Activated CD4-positive, alpha-beta memory T cell treated with anti-CD3 and anti-CD28 coated beads, Interleukin-2, amount 10 ng/mL, durations not matched to agents 7 days and 5 days (primary cell): ENCODE measurements around the gene CATSPERD. TPM values are rescaled to one million over a fixed set of nuclear protein-coding genes. Genes with fewer than 3 reads are reported as not detected.
A peak's percentile ranks its signal among the peaks of the same experiment; 100 is the strongest.

Experiments
- CTCF ChIA-PET: fragments of 350-600 bp; sonication (Branson Sonifier 250); formaldehyde crosslinking; loops from one replicate; lab custom pipeline; 2021; ENCODE audit warnings: antibody characterized with exemption, inconsistent platforms; lab: Charles Lee
- POLR2A ChIA-PET: fragments of 350-600 bp; sonication (Branson Sonifier 250); formaldehyde crosslinking; loops from one replicate; lab custom pipeline; 2021; ENCODE audit warnings: antibody characterized with exemption; lab: Charles Lee
- DNase-seq: peaks from one replicate; pipeline ENCODE4 v3.0.0-alpha.2; 2020
- H3K27ac Mint-ChIP-seq: one replicate; pipeline ENCODE4 v1.8.0; 2021; ENCODE audit warnings: mild to moderate bottlenecking, mixed read lengths
- H3K27me3 Mint-ChIP-seq: one replicate; pipeline ENCODE4 v1.8.0; 2021; ENCODE audit warnings: mixed read lengths
- H3K36me3 Mint-ChIP-seq: one replicate; pipeline ENCODE4 v1.8.0; 2021; ENCODE audit warnings: low read depth, mixed read lengths
- H3K4me1 Mint-ChIP-seq: one replicate; pipeline ENCODE4 v1.8.0; 2021; ENCODE audit warnings: mixed read lengths
- H3K4me3 Mint-ChIP-seq: one replicate; pipeline ENCODE4 v1.8.0; 2021; ENCODE audit warnings: mild to moderate bottlenecking, mixed read lengths
- H3K9me3 Mint-ChIP-seq: one replicate; pipeline ENCODE4 v1.8.0; 2021; ENCODE audit warnings: mixed read lengths
- total RNA-seq, 2 experiments: library from RNA; stranded (reverse); gene quantifications; one replicate each; pipeline ENCODE4 v1.2.3, GENCODE V29; 2021

Gene CATSPERD
- total RNA-seq, 2 experiments from 2014 or later = not detected

- CTCF ChIA-PET = no interaction called here
- H3K4me1 Mint-ChIP-seq = peaks cover 23% of the 10 kb centered on the region
Measured at GRCh38 chr19:5801796-5802619, 81.6 kb downstream of the CATSPERD start.

GRCh38 chr19:5803441-5803751 is 83.0 kb downstream of the CATSPERD start:
- Mint-ChIP-seq H3K4me1 (peaks cover 23% of the 10 kb centered on the region), H3K9me3 (no peaks in the 10 kb centered on the region), H3K27me3 (peaks cover 38% of the 10 kb centered on the region), H3K36me3 (no peaks in the 10 kb centered on the region), H3K4me3 (peak overlapping the region; percentile 63), H3K27ac (no peak overlapping the region)
- POLR2A ChIA-PET = interaction anchor here (1.1 to 2.3 kb wide), 4 partner anchors 19 to 219 kb away, joined by 4 to 30 read pairs (median 14); partner anchors contain the start of genes NDUFA11 and VMAC
- DNase-seq = no peak
- CTCF ChIA-PET = interaction anchor here (0.6 to 2.3 kb wide), 42 partner anchors 8 to 892 kb away, joined by 3 to 58 read pairs (median 5); partner anchors contain the start of genes CATSPERD, CLPP, DUS3L and FUT6

More at GRCh38 chr19:5801796-5802619, 81.6 kb downstream of the CATSPERD start:
- POLR2A ChIA-PET = no interaction called here
- DNase-seq = no peak
- no peak overlapping the region for H3K4me3 Mint-ChIP-seq
- H3K27me3 Mint-ChIP-seq = peaks cover 33% of the 10 kb centered on the region
- H3K27ac Mint-ChIP-seq = no peak overlapping the region
- H3K36me3 Mint-ChIP-seq = no peaks in the 10 kb centered on the region
- no peaks in the 10 kb centered on the region for H3K9me3 Mint-ChIP-seq

- Mint-ChIP-seq H3K27ac (no peak overlapping the region), H3K4me1 (peaks cover 23% of the 10 kb centered on the region), H3K36me3 (no peaks in the 10 kb centered on the region), H3K27me3 (peaks cover 38% of the 10 kb centered on the region), H3K9me3 (no peaks in the 10 kb centered on the region), H3K4me3 (peak overlapping the region; percentile 63)
- ChIA-PET CTCF (interaction anchor here (0.5 to 2.3 kb wide), 52 partner anchors 8 to 893 kb away, joined by 3 to 58 read pairs (median 4); partner anchors contain the start of genes ALKBH7, CATSPERD, CLPP and DUS3L), POLR2A (interaction anchor here (0.9 to 2.3 kb wide), 6 partner anchors 8 to 218 kb away, joined by 3 to 30 read pairs (median 4); partner anchors contain the start of genes NDUFA11 and VMAC)
- DNase-seq = peak; percentile 94
Measured at GRCh38 chr19:5803752-5804515, 83.5 kb downstream of the CATSPERD start.

- peak; percentile 47 for DNase-seq
- ChIA-PET CTCF (interaction anchor here (0.5 to 2.3 kb wide), 49 partner anchors 9 to 894 kb away, joined by 3 to 58 read pairs (median 4); partner anchors contain the start of genes ALKBH7, CATSPERD, DUS3L and FUT6), POLR2A (interaction anchor here (0.9 to 2.3 kb wide), 6 partner anchors 9 to 218 kb away, joined by 3 to 30 read pairs (median 4); partner anchors contain the start of genes NDUFA11 and VMAC)
- Mint-ChIP-seq H3K27me3 (peaks cover 36% of the 10 kb centered on the region), H3K4me1 (peaks cover 23% of the 10 kb centered on the region), H3K4me3 (peak within 1 kb of the TSS; percentile 63), H3K9me3 (no peaks in the 10 kb centered on the region), H3K36me3 (no peaks in the 10 kb centered on the region), H3K27ac (no peak within 1 kb of the TSS)
Measured at GRCh38 chr19:5804516-5805461, 84.4 kb downstream of the CATSPERD start, which contains the start of gene NRTN. TSS of gene NRTN (plus strand) at chr19:5805067. CDS start at chr19:5824166, 19,099 bp downstream.

- no peak overlapping the region for H3K27ac Mint-ChIP-seq
- no peaks in the 10 kb centered on the region for H3K36me3 Mint-ChIP-seq
- CTCF ChIA-PET = no interaction called here
- POLR2A ChIA-PET = interaction anchor here (1.2 kb wide), 1 partner anchor 23 kb away, joined by 3 read pairs; no protein-coding TSS in a partner anchor
- DNase-seq = peak; percentile 52
- no peaks in the 10 kb centered on the region for H3K9me3 Mint-ChIP-seq
- H3K27me3 Mint-ChIP-seq = peaks cover 35% of the 10 kb centered on the region
- H3K4me3 Mint-ChIP-seq = no peak overlapping the region
- peaks cover 23% of the 10 kb centered on the region for H3K4me1 Mint-ChIP-seq
Measured at GRCh38 chr19:5805462-5806132, 85.2 kb downstream of the CATSPERD start.

GRCh38 chr19:5806133-5806489 is 85.7 kb downstream of the CATSPERD start:
- H3K9me3 Mint-ChIP-seq = no peaks in the 10 kb centered on the region
- peaks cover 34% of the 10 kb centered on the region for H3K27me3 Mint-ChIP-seq
- H3K27ac Mint-ChIP-seq = no peak overlapping the region
- CTCF ChIA-PET = interaction anchor here (1.3 kb wide), 1 partner anchor 162 kb away, joined by 3 read pairs; no protein-coding TSS in a partner anchor
- no peak overlapping the region for H3K4me3 Mint-ChIP-seq
- POLR2A ChIA-PET = interaction anchor here (1.2 kb wide), 1 partner anchor 23 kb away, joined by 3 read pairs; no protein-coding TSS in a partner anchor
- no peaks in the 10 kb centered on the region for H3K36me3 Mint-ChIP-seq
- peaks cover 23% of the 10 kb centered on the region for H3K4me1 Mint-ChIP-seq
- DNase-seq = no peak

GRCh38 chr19:5806905-5807304 is 86.5 kb downstream of the CATSPERD start:
- CTCF ChIA-PET = interaction anchor here (1.3 kb wide), 1 partner anchor 161 kb away, joined by 3 read pairs; no protein-coding TSS in a partner anchor
- peaks cover 32% of the 10 kb centered on the region for H3K27me3 Mint-ChIP-seq
- H3K4me3 Mint-ChIP-seq = no peak overlapping the region
- no peak overlapping the region for H3K27ac Mint-ChIP-seq
- POLR2A ChIA-PET = interaction anchor here (1.2 kb wide), 1 partner anchor 22 kb away, joined by 3 read pairs; no protein-coding TSS in a partner anchor
- H3K4me1 Mint-ChIP-seq = peaks cover 21% of the 10 kb centered on the region
- H3K9me3 Mint-ChIP-seq = no peaks in the 10 kb centered on the region
- DNase-seq = no peak
- H3K36me3 Mint-ChIP-seq = no peaks in the 10 kb centered on the region

GRCh38 chr19:5808120-5808816 is 87.8 kb downstream of the CATSPERD start:
- H3K27me3 Mint-ChIP-seq = peaks cover 28% of the 10 kb centered on the region
- H3K4me3 Mint-ChIP-seq = no peak overlapping the region
- H3K9me3 Mint-ChIP-seq = no peaks in the 10 kb centered on the region
- no peaks in the 10 kb centered on the region for H3K36me3 Mint-ChIP-seq
- H3K4me1 Mint-ChIP-seq = peaks cover 14% of the 10 kb centered on the region
- no peak overlapping the region for H3K27ac Mint-ChIP-seq
- POLR2A ChIA-PET = interaction anchor here (1.0 to 1.5 kb wide), 3 partner anchors 10 to 96 kb away, joined by 3 to 9 read pairs (median 3); partner anchors contain the start of gene NDUFA11
- DNase-seq = no peak
- CTCF ChIA-PET = no interaction called here

- H3K36me3 Mint-ChIP-seq = no peaks in the 10 kb centered on the region
- H3K4me3 Mint-ChIP-seq = no peak overlapping the region
- H3K9me3 Mint-ChIP-seq = no peaks in the 10 kb centered on the region
- H3K4me1 Mint-ChIP-seq = peaks cover 7% of the 10 kb centered on the region
- H3K27me3 Mint-ChIP-seq = peaks cover 25% of the 10 kb centered on the region
- CTCF ChIA-PET = no interaction called here
- DNase-seq = no peak
- no peak overlapping the region for H3K27ac Mint-ChIP-seq
- POLR2A ChIA-PET = interaction anchor here (0.6 to 1.5 kb wide), 3 partner anchors 11 to 68 kb away, joined by 3 to 9 read pairs (median 3); no protein-coding TSS in a partner anchor
Measured at GRCh38 chr19:5809053-5809452, 88.6 kb downstream of the CATSPERD start.

- POLR2A ChIA-PET = interaction anchor here (0.6 kb wide), 1 partner anchor 68 kb away, joined by 3 read pairs; no protein-coding TSS in a partner anchor
- no peak for DNase-seq
- H3K27ac Mint-ChIP-seq = no peak overlapping the region
Measured at GRCh38 chr19:5809469-5809868, 89.0 kb downstream of the CATSPERD start.

More at GRCh38 chr19:5809469-5809868, 89.0 kb downstream of the CATSPERD start:
- H3K27me3 Mint-ChIP-seq = peaks cover 21% of the 10 kb centered on the region
- no peaks in the 10 kb centered on the region for H3K36me3 Mint-ChIP-seq
- no peaks in the 10 kb centered on the region for H3K9me3 Mint-ChIP-seq
- H3K4me3 Mint-ChIP-seq = no peak overlapping the region
- peaks cover 3% of the 10 kb centered on the region for H3K4me1 Mint-ChIP-seq
- CTCF ChIA-PET = interaction anchor here (0.6 kb wide), 1 partner anchor 15 kb away, joined by 3 read pairs; no protein-coding TSS in a partner anchor
